Measurements from ENCODE around the gene MVB12B. TPM values are rescaled to one million over a fixed set of nuclear protein-coding genes. Genes with fewer than 3 reads are reported as not detected.
A peak's percentile ranks its signal among the peaks of the same experiment; 100 is the strongest.

MVB12B gene
- total and polyA plus RNA-seq, 2 donors (not counting 1 experiment from before 2014, with no cell fraction given), result 2.5 to 2.6 TPM

DNA sequence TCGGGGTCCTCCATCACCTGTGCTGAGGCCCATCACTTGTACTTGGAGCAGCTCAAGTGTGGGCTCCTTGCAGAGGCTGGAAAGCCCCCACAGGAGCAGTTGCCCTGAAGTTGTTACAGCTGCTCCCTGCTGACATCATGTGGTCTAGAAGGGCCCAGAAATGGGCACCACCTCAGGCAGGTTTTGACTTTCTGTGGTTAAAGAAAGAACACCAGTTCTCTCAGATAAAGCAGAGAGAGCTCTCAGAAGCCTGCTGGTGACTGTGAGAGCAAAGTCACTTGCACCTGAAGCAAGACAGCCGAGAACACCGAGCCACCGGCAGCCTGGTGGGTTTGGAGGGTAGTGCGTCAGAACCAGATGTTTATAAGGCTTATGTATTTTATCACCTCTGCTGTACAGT is 70.4 kb downstream of the MVB12B start:
- Histone ChIP-seq H3K4me3 (replicated peaks in 1 of 4; ENCODE audit: control extremely low read depth in 1 of 4, insufficient read depth in 1 of 4, low read depth in 3 of 4, low read length in 4 of 4) (no peak overlapping the region), H3K79me2 (ENCODE audit: control insufficient read depth, insufficient read depth, low read length) (no peaks in the 10 kb centered on the region), H3K4me1 (ENCODE audit: control insufficient read depth, extremely low read depth, insufficient read depth, low read length) (no peaks in the 10 kb centered on the region), H3K4me2 (ENCODE audit: extremely low read depth, insufficient read depth, low read length) (no peak overlapping the region), H3K9me3 (ENCODE audit: control insufficient read depth, insufficient read depth, low read depth, low read length) (no peaks in the 10 kb centered on the region), H3K36me3 (ENCODE audit: control insufficient read depth, insufficient read depth, low read length) (no peaks in the 10 kb centered on the region), H2AFZ (ENCODE audit: low read length) (no peak overlapping the region), H3K9ac (ENCODE audit: insufficient read depth, low read length) (no peak overlapping the region), H3K27ac (ENCODE audit: insufficient read depth, low read length) (no peak overlapping the region), H3K27me3 (ENCODE audit: control insufficient read depth, insufficient read depth, low read length) (no peaks in the 10 kb centered on the region), H4K20me1 (ENCODE audit: control insufficient read depth, extremely low read depth, insufficient read depth, low read length) (no peaks in the 10 kb centered on the region)
- TF ChIP-seq, protein P1, sequence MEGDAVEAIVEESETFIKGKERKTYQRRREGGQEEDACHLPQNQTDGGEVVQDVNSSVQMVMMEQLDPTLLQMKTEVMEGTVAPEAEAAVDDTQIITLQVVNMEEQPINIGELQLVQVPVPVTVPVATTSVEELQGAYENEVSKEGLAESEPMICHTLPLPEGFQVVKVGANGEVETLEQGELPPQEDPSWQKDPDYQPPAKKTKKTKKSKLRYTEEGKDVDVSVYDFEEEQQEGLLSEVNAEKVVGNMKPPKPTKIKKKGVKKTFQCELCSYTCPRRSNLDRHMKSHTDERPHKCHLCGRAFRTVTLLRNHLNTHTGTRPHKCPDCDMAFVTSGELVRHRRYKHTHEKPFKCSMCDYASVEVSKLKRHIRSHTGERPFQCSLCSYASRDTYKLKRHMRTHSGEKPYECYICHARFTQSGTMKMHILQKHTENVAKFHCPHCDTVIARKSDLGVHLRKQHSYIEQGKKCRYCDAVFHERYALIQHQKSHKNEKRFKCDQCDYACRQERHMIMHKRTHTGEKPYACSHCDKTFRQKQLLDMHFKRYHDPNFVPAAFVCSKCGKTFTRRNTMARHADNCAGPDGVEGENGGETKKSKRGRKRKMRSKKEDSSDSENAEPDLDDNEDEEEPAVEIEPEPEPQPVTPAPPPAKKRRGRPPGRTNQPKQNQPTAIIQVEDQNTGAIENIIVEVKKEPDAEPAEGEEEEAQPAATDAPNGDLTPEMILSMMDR (conservative IDR thresholded peaks at IDR 0.05 in 1 of 2, IDR thresholded peaks at IDR 0.05 in 1 of 2; ENCODE audit: low read depth in 1 of 2, low read length in 2 of 2), result no peak
- no peak for TF ChIP-seq EZH2 (IDR thresholded peaks at IDR 0.05; ENCODE audit: low read length, missing control alignments)
- no peak for DNase-seq (ENCODE audit: low read depth in 2 of 2)

DNA sequence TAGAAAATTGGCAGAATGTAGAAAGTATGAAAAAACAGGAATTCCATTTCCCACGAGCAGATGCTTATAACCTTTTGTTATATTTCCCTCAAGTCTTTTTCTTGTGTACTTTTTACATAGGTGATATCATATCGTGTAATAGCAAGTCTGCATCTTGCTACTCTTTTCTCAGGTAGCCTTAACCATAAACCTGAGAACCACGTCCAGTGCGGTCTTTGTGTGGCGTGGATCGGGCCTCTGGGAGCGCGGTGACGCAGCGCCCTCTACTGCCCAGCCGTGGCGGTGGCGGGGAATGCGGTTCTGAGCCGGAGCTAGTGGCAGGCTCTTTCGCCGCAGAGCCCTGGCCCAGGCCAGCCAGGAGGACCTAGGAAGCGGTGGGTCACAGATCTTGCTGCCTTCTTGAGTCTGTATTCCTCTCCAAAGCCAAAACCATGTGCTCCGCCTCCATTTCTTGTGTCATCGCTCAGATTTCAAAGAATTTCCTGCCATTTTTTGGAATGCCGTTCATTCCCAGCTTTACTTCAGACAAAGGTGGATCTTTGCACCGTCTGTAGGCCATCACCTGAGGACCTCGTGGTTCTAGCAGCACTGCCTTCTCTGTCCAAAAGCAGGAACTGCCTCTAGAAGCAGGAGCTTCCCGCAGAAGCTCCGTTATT is 71.9 kb downstream of the MVB12B start:
- H4K20me1 ChIP-seq (ENCODE audit: control insufficient read depth, extremely low read depth, insufficient read depth, low read length), result no peaks in the 10 kb centered on the region
- no peaks in the 10 kb centered on the region for H3K27me3 ChIP-seq (ENCODE audit: control insufficient read depth, insufficient read depth, low read length)
- no peak overlapping the region for H3K27ac ChIP-seq (ENCODE audit: insufficient read depth, low read length)
- no peak overlapping the region for H3K4me3 ChIP-seq (replicated peaks in 1 of 4; ENCODE audit: control extremely low read depth in 1 of 4, insufficient read depth in 1 of 4, low read depth in 3 of 4, low read length in 4 of 4)
- H3K4me1 ChIP-seq (ENCODE audit: control insufficient read depth, extremely low read depth, insufficient read depth, low read length), result no peaks in the 10 kb centered on the region
- H3K36me3 ChIP-seq (ENCODE audit: control insufficient read depth, insufficient read depth, low read length), result no peaks in the 10 kb centered on the region
- H3K4me2 ChIP-seq (ENCODE audit: extremely low read depth, insufficient read depth, low read length), result no peak overlapping the region
- H3K9ac ChIP-seq (ENCODE audit: insufficient read depth, low read length), result no peak overlapping the region
- H3K79me2 ChIP-seq (ENCODE audit: control insufficient read depth, insufficient read depth, low read length), result no peaks in the 10 kb centered on the region
- H3K9me3 ChIP-seq (ENCODE audit: control insufficient read depth, insufficient read depth, low read depth, low read length), result no peaks in the 10 kb centered on the region
- peak; percentile 49 to 51 for DNase-seq (ENCODE audit: low read depth in 2 of 2)
- TF ChIP-seq EZH2 (IDR thresholded peaks at IDR 0.05; ENCODE audit: low read length, missing control alignments), result no peak
- TF ChIP-seq, protein P1 (conservative IDR thresholded peaks at IDR 0.05 in 1 of 2, IDR thresholded peaks at IDR 0.05 in 1 of 2; ENCODE audit: low read depth in 1 of 2, low read length in 2 of 2), result peak; percentile 95 to 98
- no peak overlapping the region for H2AFZ ChIP-seq (ENCODE audit: low read length)

DNA sequence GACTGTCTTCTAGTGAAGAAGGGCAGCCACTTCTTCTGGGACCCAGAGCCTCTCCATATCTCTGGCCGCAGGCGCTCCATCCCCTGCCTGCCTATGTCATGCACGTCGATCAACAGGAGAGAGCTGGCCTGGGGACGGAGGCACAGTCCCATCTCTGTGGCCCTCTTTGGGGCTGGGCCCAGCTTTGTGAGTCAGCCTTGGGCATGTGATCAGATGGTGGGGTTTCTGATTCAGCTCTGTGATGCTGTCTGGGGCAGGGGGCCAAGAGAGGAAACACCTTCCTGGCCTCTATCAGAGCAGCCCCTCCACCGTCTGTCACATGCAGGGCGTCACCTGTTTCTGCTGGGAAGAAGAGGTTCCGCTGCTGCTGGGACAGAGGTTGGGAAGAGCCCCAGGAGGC is 72.6 kb downstream of the MVB12B start:
- Histone ChIP-seq H3K4me3 (replicated peaks in 1 of 4; ENCODE audit: control extremely low read depth in 1 of 4, insufficient read depth in 1 of 4, low read depth in 3 of 4, low read length in 4 of 4) (no peak overlapping the region), H3K4me2 (ENCODE audit: extremely low read depth, insufficient read depth, low read length) (no peak overlapping the region), H3K27me3 (ENCODE audit: control insufficient read depth, insufficient read depth, low read length) (no peaks in the 10 kb centered on the region), H4K20me1 (ENCODE audit: control insufficient read depth, extremely low read depth, insufficient read depth, low read length) (no peaks in the 10 kb centered on the region), H3K36me3 (ENCODE audit: control insufficient read depth, insufficient read depth, low read length) (no peaks in the 10 kb centered on the region), H2AFZ (ENCODE audit: low read length) (no peak overlapping the region), H3K27ac (ENCODE audit: insufficient read depth, low read length) (no peak overlapping the region), H3K79me2 (ENCODE audit: control insufficient read depth, insufficient read depth, low read length) (no peaks in the 10 kb centered on the region), H3K9me3 (ENCODE audit: control insufficient read depth, insufficient read depth, low read depth, low read length) (no peaks in the 10 kb centered on the region), H3K4me1 (ENCODE audit: control insufficient read depth, extremely low read depth, insufficient read depth, low read length) (no peaks in the 10 kb centered on the region), H3K9ac (ENCODE audit: insufficient read depth, low read length) (no peak overlapping the region)
- TF ChIP-seq, protein P1 (conservative IDR thresholded peaks at IDR 0.05 in 1 of 2, IDR thresholded peaks at IDR 0.05 in 1 of 2; ENCODE audit: low read depth in 1 of 2, low read length in 2 of 2), result no peak
- TF ChIP-seq EZH2 (IDR thresholded peaks at IDR 0.05; ENCODE audit: low read length, missing control alignments), result no peak
- DNase-seq (ENCODE audit: low read depth in 2 of 2), result peak in 1 of 2 donors; percentile 57

All from fibroblast of lung (primary cell).